HCT116 (cell line): ENCODE measurements around the gene CASK.

ENCODE experiments used
- ATF3 ChIP-seq: IDR thresholded peaks from 2 replicates; pipeline ENCODE4 v1.6.1; 2012
- CEBPB ChIP-seq: IDR thresholded peaks from 2 replicates; pipeline ENCODE4 v1.6.1; 2012; ENCODE audit warnings: low read depth
- CTCF ChIP-seq, 3 experiments: fragments of 200-600 bp in 1 of 3; sonication (generic) in 1 of 3; IDR thresholded peaks in 2 of 3; conservative IDR thresholded peaks in 1 of 3; 2 replicates each; pipeline ENCODE4 v1.5.1; 2012 to 2017; ENCODE audit warnings: low read depth in 2 of 3, low read length in 2 of 3, antibody characterized with exemption in 1 of 3, borderline replicate concordance in 1 of 3, control low read depth in 1 of 3, mild to moderate bottlenecking in 1 of 3, mixed read lengths in 1 of 3, mixed run types in 1 of 3, moderate library complexity in 1 of 3; ENCODE audit not compliant: insufficient read depth in 1 of 3
- FOSL1 ChIP-seq: IDR thresholded peaks from 2 replicates; pipeline ENCODE4 v1.6.1; 2012; ENCODE audit warnings: low read depth
- JUND ChIP-seq: IDR thresholded peaks from 2 replicates; pipeline ENCODE4 v1.6.1; 2012
- POLR2A ChIP-seq: IDR thresholded peaks from 2 replicates; pipeline ENCODE4 v1.7.0; 2011; ENCODE audit warnings: borderline replicate concordance; ENCODE audit not compliant: insufficient read depth, insufficient read length; ENCODE audit errors: extremely low read depth
- POLR2AphosphoS5 ChIP-seq: IDR thresholded peaks from 2 replicates; pipeline ENCODE4 v1.6.1; 2011; ENCODE audit warnings: mild to moderate bottlenecking, low read depth, low read length, moderate library complexity
- RAD21 ChIP-seq: IDR thresholded peaks from 2 replicates; pipeline ENCODE4 v1.6.1; 2012; ENCODE audit warnings: low read depth, mild to moderate bottlenecking
- REST ChIP-seq: IDR thresholded peaks from 2 replicates; pipeline ENCODE4 v1.6.1; 2012; ENCODE audit warnings: low read depth
- SIN3A ChIP-seq: IDR thresholded peaks from 2 replicates; pipeline ENCODE4 v1.6.1; 2012; ENCODE audit warnings: low read depth
- ZNF274 ChIP-seq: fragments of 200-500 bp; sonication (Bioruptor generic); IDR thresholded peaks from 2 replicates; pipeline ENCODE4 v1.6.1; 2014; ENCODE audit warnings: mild to moderate bottlenecking, low read depth, low read length, inconsistent platforms

GRCh38 chrX:41913476-41913875, 9.9 kb downstream of the CASK start:
- TF ChIP-seq POLR2A (no peak), CTCF (IDR thresholded peaks at IDR 0.05 in 2 of 3, conservative IDR thresholded peaks at IDR 0.05 in 1 of 3; ENCODE audit: borderline replicate concordance in 1 of 3, insufficient read depth in 1 of 3, low read depth in 2 of 3, low read length in 2 of 3) (no peak), RAD21 (no peak), CEBPB (no peak), POLR2AphosphoS5 (no peak), ZNF274 (no peak), SIN3A (no peak), JUND (no peak), FOSL1 (no peak), ATF3 (no peak), REST (no peak)
